DOHH2 (cell line): ENCODE results near the gene PMEL.

ENCODE experiments used
- CTCF ChIP-seq: fragments of 200-600 bp; sonication (generic); IDR thresholded peaks from one replicate; pipeline ENCODE4 v1.5.1; 2014; ENCODE audit warnings: antibody characterized with exemption, mild to moderate bottlenecking, low read depth, low read length; ENCODE audit not compliant: poor library complexity, severe bottlenecking
- EZH2phosphoT487 ChIP-seq: fragments of 200-600 bp; sonication (generic); IDR thresholded peaks from 2 replicates; pipeline ENCODE4 v1.6.1; 2017; ENCODE audit warnings: borderline replicate concordance, mild to moderate bottlenecking, antibody characterized with exemption, low read length, moderate library complexity, mixed read lengths

GRCh38 chr12:56014205-56014604, 48.4 kb upstream of the PMEL start:
- TF ChIP-seq CTCF = no peak
- TF ChIP-seq EZH2phosphoT487 = no peak
